ENCODE data around the gene LGI2.

LGI2 gene

GRCh38 chr4:24995346-24995919 lies 35.3 kb downstream of the LGI2 start:
- no peak for DNase-seq

- no peak for DNase-seq
Measured at GRCh38 chr4:24993551-24994080, 37.1 kb downstream of the LGI2 start.

GRCh38 chr4:24992968-24993367 lies 37.8 kb downstream of the LGI2 start:
- no peak for DNase-seq

- no peak for DNase-seq
Measured at GRCh38 chr4:24991015-24991414, 39.7 kb downstream of the LGI2 start.

GRCh38 chr4:24989327-24989726 lies 41.4 kb downstream of the LGI2 start:
- no peak for DNase-seq

- no peak for DNase-seq
Measured at GRCh38 chr4:24988776-24989175, 42.0 kb downstream of the LGI2 start.

- no peak for DNase-seq
Measured at GRCh38 chr4:24984602-24985532, 45.9 kb downstream of the LGI2 start.

GRCh38 chr4:24980740-24981139 lies 50.0 kb downstream of the LGI2 start:
- no peak for DNase-seq

- peak; percentile 38 to 58 for DNase-seq
Measured at GRCh38 chr4:24980064-24980690, 50.6 kb downstream of the LGI2 start.

- peak; percentile 10 to 28 for DNase-seq
Measured at GRCh38 chr4:24979554-24979953, 51.2 kb downstream of the LGI2 start.

GRCh38 chr4:24978291-24979075 lies 52.3 kb downstream of the LGI2 start:
- no peak for DNase-seq

- no peak for DNase-seq
Measured at GRCh38 chr4:24975510-24975909, 55.2 kb downstream of the LGI2 start.

GRCh38 chr4:24973747-24974601 lies 56.8 kb downstream of the LGI2 start:
- DNase-seq: peak in 1 of 2 donors; percentile 44

- DNase-seq: no peak
Measured at GRCh38 chr4:24973404-24973746, 57.4 kb downstream of the LGI2 start.

GRCh38 chr4:24971192-24971591 lies 59.6 kb downstream of the LGI2 start:
- no peak for DNase-seq

- DNase-seq: no peak
Measured at GRCh38 chr4:24970635-24971034, 60.1 kb downstream of the LGI2 start.

- no peak for DNase-seq
Measured at GRCh38 chr4:24970191-24970590, 60.6 kb downstream of the LGI2 start.

- DNase-seq: no peak
Measured at GRCh38 chr4:24969486-24969885, 61.3 kb downstream of the LGI2 start.

GRCh38 chr4:24968992-24969391 lies 61.8 kb downstream of the LGI2 start:
- no peak for DNase-seq

- DNase-seq: no peak
Measured at GRCh38 chr4:24968278-24968677, 62.5 kb downstream of the LGI2 start.

- DNase-seq: no peak
Measured at GRCh38 chr4:24967346-24967745, 63.4 kb downstream of the LGI2 start.

GRCh38 chr4:24966076-24966475 lies 64.7 kb downstream of the LGI2 start:
- no peak for DNase-seq
